GM19023 (cell line): ENCODE data around the gene ABCC12.

Source experiments
- ATAC-seq: cut with Tn5 transposase; IDR thresholded peaks from one replicate; pipeline ENCODE4 v1.9.1; 2021; ENCODE audit warnings: mild to moderate bottlenecking, moderate library complexity; ENCODE audit not compliant: unreplicated experiment

ABCC12 gene

DNA sequence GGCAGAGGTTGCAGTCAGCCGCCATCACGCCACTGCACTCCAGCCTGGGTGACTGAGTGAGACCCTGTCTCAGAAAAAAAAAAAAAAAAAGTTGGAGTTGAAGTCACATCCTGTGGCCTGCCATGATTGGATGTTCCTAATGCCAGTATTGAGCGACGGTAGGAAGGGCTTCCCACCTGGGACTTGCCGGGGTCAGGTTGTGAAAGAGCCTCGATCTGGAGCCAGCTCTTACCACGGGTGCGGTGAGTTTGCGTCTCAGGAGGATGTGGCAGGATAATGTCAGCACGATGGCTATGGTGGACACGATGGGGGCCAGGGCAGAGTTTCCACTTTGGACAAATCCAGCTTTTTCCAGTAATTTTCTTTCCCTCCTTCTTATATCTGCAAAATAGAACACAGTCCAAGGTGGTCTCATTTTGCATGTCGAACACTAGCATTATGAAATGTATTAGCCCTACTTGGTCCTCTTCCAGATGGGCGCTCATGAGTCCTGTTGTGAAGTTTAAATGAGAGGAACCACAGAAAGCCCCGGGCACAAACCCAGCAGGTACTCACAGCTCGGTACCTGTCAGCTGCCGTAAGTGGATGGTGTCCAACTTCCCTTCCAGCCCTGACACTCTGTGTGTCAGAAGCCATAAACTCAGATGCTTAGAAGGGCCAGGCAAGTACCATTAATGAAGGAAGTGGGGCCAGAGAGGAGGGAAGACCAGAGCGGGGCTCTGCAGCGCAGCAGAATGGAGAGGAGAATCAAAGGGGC is 22.2 kb downstream of the ABCC12 start:
- ATAC-seq = no peak

DNA sequence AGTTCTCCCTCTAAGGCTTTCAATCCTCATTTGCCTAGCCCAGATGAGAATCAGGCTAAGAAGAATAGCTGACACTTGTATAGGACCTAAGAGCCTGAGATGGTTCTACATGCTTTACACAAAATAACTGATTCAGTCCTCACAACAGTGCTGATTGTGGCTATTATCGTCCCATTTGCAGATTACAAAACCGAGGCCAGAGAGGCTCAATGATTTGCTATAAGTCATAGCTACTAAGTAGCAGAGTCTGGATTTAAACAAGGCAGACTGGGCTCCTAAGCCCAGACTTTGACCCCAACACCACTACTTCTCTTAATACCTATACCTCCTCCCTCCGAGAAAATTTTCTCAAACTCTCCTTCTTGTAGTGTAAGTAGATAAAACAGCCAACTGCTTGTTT is 23.1 kb downstream of the ABCC12 start:
- no peak for ATAC-seq

DNA sequence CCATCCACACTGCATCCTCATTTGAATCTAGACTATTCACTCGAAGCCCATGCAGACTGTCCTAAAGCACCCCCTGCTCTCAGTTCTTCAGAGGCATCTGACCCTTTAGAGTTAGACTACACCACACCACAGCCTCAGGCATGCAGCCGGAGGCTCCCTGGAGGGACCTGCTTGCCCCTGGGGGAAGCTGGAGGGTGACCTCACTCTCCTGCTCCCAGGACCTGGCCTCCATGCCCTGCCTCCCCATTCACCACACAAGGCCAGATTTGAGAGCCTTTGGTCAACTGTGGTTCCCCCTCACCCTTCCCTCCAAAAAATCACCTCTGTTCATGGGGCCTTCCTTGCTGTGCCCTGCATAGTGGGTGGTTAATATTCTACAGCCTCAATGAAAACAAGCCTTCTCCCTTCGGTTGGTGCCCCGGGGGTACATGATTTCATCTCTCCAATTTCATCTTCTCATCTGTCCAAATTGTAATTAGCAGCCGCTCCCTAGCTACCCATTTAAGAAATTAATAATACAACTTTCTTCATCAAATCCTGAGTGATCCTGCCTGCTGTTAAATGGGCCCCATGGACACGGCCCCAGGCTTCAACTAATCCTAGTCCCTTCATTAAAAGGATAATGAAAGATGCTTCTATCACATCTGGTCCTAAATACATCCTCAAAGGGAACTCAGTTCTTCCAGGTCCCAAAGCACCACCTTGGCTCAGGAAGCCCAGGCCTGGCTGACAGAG is 24.4 kb downstream of the ABCC12 start:
- no peak for ATAC-seq

DNA sequence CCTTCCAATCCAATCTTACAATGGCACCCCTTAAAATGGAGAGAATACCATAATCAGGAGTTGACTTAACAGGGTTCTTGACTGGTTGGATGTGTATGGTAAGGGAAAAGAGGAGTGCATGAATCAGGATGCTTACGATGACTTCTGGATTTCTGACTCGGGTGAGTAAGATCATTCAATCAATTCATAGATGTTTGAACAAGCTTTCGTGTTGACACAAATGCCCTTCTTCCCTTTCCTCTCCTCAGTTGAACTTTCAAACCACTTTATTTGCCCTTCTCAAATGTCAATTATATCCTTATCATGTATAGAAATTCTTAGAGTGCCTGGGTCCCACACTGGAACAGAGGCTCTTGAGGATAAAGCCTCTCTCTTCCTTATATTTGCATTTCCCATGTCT is 25.9 kb downstream of the ABCC12 start:
- no peak for ATAC-seq

DNA sequence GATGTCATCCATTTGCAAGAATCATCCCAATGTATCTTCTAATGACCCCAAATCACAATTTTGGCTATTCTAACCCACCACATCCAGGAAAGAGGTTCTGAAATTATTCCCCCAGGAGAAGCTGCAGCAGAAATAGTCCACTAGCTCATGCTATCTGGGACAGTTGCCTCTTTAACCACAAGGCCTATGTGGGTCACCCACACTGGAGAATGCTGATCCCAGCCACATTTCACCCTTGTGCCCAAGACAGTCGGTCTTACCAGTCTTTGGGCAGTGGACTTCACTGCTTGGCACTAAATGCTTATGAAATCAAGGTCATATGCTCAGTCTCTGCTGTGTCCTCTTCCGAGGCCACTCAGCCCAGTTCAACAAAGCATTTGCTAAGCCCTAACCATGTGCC is 27.0 kb downstream of the ABCC12 start:
- ATAC-seq = no peak

DNA sequence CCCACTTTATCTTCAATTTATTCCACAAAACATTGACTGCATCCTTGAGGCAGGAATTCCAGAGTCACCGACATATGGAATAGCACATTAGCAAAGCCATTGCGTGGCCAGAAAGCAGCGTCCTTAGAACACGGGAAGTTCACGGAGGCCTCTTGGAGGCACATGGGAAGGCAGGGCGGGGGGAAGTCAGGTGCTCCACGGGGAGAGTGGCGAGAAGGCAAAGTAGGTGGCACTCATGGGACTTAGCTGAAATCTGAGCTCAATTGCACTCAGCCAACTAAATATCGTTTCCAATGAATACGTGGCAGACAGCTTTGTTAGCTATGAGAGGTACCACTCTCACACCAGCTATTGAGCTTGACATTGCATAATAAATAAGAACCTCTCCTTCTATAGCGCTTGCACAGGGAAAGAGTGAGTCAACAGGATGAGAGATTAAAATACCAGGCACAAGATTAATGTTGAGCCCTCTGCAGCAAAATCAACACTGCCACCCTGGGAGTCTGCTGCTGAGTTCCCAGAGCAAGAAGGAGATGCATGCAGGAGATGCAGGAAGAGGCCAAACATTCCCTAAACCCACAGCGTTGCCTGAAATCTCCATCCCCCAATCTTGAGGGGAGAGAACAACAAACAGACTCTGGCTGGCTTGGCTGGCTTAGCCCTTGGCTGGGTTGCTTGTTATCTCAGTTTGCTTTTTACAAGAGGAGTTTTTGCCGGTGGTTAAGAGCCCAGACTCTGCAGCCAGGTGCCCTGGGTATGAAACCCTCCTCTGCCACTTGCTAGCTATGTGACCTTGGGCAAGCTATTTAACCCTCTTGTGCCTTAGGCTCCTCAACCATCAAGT is 28.8 kb downstream of the ABCC12 start:
- ATAC-seq = no peak

DNA sequence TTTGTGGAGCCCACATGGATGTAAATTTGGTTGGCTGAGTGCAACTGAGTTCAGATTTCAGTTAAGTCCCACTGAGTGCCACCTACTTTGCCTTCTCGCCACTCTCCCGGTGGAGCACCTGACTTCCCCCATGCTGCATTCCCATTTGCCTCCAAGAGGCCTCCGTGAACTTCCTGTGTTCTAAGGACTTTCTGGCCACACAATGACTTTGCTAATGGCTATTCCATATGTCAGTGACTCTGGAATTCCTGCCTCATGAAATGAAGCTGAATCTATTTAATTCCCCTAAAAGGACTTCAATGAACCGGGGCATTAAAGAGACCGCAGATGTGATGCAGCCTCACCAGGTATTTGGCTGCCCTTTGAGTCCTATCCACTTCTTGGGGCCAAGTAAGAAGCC is 29.9 kb downstream of the ABCC12 start:
- no peak for ATAC-seq

DNA sequence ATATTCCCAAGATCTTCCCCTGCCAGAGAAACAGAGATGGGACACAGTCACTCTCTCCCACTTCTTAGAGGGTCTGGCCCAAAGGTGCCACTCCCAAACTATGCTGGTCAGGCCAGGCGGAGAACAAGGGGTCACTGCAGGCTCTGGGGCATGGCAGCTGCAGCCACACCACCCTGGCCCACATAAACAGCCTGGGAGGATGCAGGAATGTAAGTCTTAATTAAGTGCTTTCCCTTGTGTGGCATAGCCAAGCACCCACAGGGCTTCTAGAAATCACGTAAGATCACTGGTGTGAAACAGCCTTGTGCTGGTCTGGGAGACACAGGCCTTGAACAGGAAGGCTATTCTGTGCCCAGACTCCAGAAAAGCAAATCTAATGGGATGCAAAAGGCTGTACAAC is 31.5 kb downstream of the ABCC12 start:
- no peak for ATAC-seq

DNA sequence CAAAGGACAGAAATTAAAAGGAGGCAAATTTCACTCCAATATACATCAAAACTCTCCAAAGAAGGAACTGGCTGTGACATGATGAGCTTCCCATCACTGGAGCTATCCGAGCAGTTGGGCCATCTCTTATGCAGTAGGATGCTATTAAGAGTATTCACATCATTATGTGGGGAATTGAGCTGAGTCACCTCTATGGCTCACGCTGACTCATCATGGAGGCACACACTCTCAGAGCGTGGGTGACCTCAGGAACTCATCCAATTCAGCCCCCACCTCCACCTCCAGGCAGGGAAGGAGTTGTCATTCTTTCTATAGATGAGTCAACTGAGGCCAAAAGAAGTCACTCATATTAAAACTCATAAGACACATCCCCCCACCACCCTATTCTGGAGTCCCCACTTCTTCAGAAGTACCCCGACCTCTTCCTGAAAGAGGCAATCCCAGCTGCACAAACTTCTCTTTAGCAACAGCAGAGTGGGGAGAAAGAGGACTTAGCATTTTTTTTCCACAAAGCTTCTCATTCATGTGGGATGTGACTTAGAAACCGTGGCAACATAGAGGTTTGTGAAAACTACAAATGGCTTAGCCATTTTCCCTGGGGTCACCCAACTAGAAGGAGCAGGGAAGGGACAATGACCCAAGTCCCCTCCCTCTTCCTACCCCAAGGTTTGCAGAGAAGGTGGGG is 32.5 kb downstream of the ABCC12 start:
- ATAC-seq = peak; percentile 79

DNA sequence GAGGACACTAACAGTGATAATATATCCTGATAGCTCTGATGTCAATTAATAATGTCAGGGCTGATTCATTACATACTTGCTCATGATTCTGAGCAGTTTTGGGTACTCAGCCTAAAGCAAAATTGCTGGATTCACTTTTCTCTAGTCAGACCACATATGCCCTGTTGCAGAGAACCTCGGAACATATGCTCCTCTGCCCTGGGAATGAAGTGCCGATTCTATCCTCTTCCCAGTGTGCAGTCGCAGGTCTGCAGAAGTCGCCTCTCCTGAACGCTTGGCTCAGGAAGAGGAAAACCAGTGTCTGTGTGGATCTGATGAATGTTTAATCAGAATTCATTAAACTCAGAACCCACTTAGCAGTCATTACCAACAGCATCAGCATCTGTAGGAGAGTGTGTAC is 34.5 kb downstream of the ABCC12 start:
- no peak for ATAC-seq

DNA sequence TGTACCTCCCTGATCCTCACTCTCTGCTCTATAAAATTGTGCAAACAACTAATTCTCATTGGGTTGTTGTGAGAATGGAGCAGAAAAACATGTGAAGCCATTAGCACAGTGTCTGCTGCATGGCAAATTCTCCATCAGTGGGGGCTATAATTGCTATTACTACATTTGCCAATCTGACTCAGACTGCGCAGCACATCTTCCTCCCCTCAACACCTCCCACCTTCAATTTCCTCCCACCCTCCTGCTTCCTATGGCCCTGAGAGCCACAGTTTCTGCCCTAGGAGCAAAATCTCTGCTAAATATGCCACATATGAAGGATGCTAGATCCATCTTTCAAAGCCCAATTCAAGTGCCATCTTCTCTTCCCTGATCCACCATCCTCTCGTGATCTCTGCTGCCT is 37.0 kb downstream of the ABCC12 start:
- ATAC-seq = no peak

DNA sequence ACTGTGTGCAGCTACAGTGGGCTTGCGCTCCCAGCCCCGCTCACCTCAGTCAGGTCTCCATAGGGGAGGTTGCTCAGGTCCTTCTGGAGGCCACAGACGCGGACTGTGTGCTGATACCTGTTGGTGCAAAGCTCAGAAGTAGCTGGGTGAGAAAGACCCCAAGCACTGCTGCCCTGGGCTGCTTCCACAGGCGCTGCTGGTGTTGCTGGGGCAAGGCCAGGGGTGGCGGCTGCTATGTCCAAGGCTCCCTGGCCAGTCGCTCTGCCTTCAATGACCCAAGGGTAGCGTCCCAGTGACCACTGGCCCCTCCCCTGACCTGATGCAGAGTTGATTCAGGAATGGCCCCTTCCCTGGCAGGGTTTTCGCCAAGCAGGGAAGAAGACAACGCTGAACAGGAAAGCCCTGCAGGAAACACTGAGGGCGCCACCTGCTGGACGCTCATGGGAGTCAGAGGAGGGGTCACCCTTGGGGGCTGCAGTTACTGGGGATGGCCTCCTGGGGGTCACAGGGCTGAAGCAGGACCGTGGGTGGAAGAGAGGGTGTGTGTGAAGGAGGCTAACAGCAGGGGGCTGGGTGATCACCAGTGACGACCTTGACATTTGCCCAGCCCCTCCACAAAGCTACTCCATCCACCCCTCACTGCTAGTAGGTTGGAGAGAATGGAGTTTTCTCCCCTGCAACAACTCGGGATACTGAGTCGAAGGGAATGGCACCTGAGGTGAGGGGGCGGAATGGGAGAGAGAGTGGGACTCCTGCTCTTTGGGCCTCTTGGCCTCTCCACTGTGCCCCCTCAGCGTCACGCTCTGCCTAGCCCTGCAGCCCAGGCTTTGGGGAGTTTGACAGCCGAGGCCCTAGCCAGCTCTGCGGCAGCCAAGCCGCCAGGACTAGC is 38.3 kb downstream of the ABCC12 start:
- peak; percentile 85 for ATAC-seq

DNA sequence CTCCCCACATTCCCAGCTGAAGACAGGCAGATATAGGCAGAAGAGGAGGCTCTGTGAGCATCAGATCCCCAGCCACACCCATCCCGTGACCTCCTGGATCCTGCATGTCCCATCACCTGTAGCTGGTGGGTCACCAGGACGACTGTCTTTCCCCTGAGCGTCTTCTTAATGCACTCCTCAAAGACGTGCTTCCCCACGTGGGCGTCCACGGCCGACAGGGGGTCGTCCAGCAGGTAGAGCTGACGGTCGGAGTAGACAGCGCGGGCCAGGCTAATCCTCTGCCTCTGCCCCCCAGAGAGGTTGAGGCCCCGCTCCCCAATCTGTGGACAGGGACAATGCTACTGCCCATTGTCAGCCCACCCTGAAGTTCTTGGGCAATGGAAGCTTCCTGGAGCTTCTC is 40.5 kb downstream of the ABCC12 start:
- ATAC-seq = no peak

DNA sequence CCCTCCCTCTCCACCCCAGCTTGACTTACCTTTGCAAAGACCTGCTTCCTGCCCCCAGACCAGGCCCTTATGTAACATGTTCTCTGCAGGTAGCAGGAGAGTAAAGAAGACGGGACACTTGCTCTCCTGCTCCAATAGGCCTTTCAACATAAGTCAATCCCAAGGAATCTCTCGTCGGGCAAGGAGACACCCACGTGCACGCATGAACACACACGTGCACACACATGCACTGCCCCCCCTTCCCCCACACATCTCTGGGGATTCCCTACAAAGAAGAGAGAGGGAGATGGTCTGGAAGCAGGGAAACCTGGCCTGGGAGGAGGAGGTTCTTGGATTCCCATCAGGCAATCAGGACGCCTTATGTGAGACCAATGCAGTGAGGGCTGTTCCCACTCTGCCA is 41.4 kb downstream of the ABCC12 start:
- no peak for ATAC-seq

DNA sequence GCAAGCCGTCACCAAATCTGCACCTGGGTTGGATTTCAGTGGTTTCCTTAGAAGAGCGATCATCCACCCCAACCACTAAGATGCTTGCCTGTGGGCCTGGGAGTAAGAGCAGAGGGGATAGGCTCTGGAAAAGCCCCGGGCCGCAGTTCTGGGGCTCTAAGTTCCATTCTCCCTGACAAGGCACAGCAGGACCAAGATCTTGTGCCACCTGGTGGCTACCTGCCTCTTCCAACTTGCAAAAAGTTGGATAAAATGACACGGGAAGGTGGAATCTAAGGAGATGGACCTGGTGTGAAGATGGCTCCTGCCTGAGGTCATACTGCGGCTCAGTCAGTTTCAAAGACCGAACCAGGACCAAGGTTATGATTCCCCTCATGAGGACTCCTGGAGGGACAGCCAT is 42.3 kb downstream of the ABCC12 start:
- no peak for ATAC-seq

DNA sequence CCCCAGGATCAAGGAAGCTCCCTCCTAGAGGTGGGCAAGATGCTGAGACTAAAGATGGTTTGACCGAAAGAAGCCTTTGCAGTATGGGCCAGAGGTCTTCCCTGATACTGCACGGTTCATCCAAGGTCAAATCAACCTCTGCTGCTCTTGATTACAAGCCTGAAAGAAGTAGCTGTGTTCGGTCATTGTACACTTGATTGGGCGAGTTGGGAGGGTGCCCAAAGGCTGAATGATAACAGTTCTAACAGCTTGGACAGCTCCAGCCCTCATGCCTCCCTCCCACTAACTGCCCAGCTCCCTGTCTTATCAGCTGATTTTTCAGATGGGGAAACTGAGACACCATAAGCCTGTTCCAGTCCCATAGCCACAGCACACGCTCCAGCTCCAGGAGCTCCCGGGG is 42.8 kb downstream of the ABCC12 start:
- no peak for ATAC-seq

DNA sequence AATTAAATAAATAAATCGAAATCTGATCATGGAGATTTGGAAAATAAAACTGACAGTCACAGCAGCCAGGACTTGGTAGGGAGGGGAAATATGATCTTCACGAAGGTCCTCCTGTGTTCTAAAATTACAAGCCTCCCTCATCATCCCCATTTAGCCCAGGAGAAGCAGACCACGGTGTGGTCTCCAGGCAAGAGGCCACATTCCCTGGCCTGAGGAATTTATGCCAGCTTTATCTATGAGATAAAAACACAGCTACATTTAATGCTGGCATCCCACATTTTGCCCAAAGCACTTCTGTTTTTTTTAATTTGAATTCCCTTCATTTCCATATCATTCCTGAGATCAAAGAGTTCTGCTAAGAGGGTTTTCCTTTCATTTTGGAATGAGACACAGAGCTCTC is 43.2 kb downstream of the ABCC12 start:
- ATAC-seq = no peak

DNA sequence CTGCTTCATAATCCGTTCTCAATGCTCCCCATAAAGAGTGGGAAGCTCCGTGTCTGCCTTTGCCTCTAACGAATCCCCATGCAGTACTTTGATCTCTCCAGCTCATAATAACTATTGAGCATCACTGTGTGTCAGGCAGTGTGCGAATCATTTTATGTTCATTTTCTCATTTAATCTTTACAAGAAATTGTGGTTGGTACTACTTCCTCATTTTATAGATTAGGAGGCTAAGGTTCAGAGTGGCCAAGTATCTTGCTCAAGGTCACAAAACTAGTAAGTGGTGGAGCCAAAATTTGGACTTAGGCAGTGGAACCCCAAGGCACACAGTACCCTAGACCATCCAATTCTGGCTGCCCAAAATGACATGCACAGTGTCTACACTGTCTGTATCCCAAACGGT is 44.8 kb downstream of the ABCC12 start:
- no peak for ATAC-seq

DNA sequence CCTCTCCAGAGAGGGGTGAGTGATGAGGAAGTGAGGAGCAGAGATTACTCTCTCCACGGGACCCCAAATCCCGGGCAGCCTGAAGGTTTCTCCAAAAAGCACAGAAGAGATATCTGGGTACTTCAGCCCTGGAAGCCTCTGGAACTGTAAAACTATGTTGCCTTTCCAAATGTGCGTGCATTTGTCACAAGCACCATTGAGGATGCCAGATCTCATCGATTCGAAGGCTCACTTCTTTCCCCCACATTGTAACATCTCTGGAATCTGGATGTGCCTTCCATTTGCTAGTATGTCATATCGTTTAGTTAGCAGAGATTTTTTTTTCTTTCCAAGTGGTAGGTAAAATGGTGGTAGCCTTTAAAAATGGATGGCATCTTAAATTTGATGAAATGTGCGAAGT is 45.8 kb downstream of the ABCC12 start:
- no peak for ATAC-seq

DNA sequence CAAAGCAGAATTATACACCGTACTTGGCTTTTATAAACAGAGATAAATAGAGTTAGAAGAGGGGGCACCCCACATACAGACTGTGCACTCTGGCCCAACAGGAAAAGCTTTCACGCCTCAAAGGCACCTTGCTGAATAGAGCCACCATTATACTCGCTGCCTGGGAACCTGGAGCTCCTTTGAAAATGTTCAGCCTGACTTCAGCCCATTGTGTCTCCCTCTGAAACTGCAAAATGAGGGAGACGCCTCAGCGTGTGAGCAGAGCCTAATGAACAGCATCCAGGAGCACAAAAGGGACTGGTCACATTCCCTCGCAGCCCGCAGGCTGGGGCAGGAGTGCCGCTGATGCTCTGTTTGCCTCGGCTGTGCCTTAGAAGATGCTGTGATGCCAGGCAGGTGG is 46.3 kb downstream of the ABCC12 start:
- no peak for ATAC-seq
